IMR-90 (cell line): Measurements from ENCODE around the gene CNBD2. TPM values are rescaled to one million over a fixed set of nuclear protein-coding genes. Genes with fewer than 3 reads are reported as not detected.

ENCODE experiments used
- ATAC-seq: fragments of 200-7000 bp; cut with Tn5 transposase; 2 replicates; pipeline ENCODE4 v1.9.1; 2020; ENCODE audit warnings: low read depth, mild to moderate bottlenecking, moderate library complexity
- BruUV-seq: library from RNA; stranded (reverse); fragments of 400-500 nt; replicated peaks from 2 replicates; lab custom pipeline; 2021; lab: Mats Ljungman, UMichigan
- CTCF ChIA-PET: fragments of 300-600 bp; formaldehyde crosslinking; extraction: SDS; loops from one replicate; lab custom pipeline; 2021; ENCODE audit warnings: antibody characterized with exemption; lab: Yijun Ruan, JAX
- POLR2A ChIA-PET: fragments of 300-600 bp; sonication (Branson Sonifier 250); formaldehyde crosslinking; loops from one replicate; lab custom pipeline; 2022; ENCODE audit warnings: antibody characterized with exemption; ENCODE audit not compliant: unreplicated experiment; lab: Charles Lee
- DNase-seq: peaks from one replicate; pipeline ENCODE4 v3.0.0; 2013
- H2AFZ ChIP-seq: replicated peaks from 2 replicates; pipeline ENCODE3; 2013; ENCODE audit warnings: low read length, mild to moderate bottlenecking; ENCODE audit not compliant: poor library complexity
- H2AK5ac ChIP-seq: 2 replicates; pipeline ENCODE4 v1.6.1; 2013; ENCODE audit warnings: low read depth, low read length, inconsistent platforms
- H2AK9ac ChIP-seq: replicated peaks from 2 replicates; pipeline ENCODE3; 2013; ENCODE audit warnings: mild to moderate bottlenecking, low read depth, low read length, moderate library complexity; ENCODE audit not compliant: poor library complexity
- H2BK120ac ChIP-seq: 2 replicates; pipeline ENCODE4 v1.6.1; 2013; ENCODE audit warnings: low read depth, low read length, inconsistent platforms
- H2BK15ac ChIP-seq: 3 replicates; pipeline ENCODE4 v1.6.1; 2013; ENCODE audit warnings: low read depth, low read length, inconsistent platforms
- H2BK20ac ChIP-seq: 2 replicates; pipeline ENCODE4 v1.6.1; 2013; ENCODE audit warnings: low read depth, mild to moderate bottlenecking, inconsistent platforms, low read length, moderate library complexity
- H2BK5ac ChIP-seq: 2 replicates; pipeline ENCODE4 v1.6.1; 2013; ENCODE audit warnings: mild to moderate bottlenecking, low read depth, low read length, inconsistent platforms; ENCODE audit not compliant: poor library complexity, severe bottlenecking
- H3K14ac ChIP-seq: replicated peaks from 2 replicates; pipeline ENCODE4 v1.6.1; 2013; ENCODE audit warnings: low read depth, low read length, inconsistent platforms
- H3K18ac ChIP-seq: 2 replicates; pipeline ENCODE4 v1.6.1; 2013; ENCODE audit warnings: low read depth, low read length, control low read depth
- H3K23ac ChIP-seq: 2 replicates; pipeline ENCODE4 v1.6.1; 2013; ENCODE audit warnings: low read depth, low read length, inconsistent platforms
- H3K27ac ChIP-seq: 2 replicates; pipeline ENCODE4 v1.5.1; 2013; ENCODE audit warnings: mild to moderate bottlenecking, control low read depth, low read length; ENCODE audit not compliant: insufficient read depth
- H3K27me3 ChIP-seq: 2 replicates; pipeline ENCODE4 v1.6.1; 2013; ENCODE audit warnings: low read length; ENCODE audit not compliant: control insufficient read depth, insufficient read depth
- H3K36me3 ChIP-seq: 2 replicates; pipeline ENCODE4 v1.6.1; 2013; ENCODE audit warnings: low read length, mixed read lengths; ENCODE audit not compliant: control insufficient read depth, insufficient read depth
- H3K4ac ChIP-seq: 2 replicates; pipeline ENCODE4 v1.6.1; 2013; ENCODE audit warnings: low read depth, low read length, inconsistent platforms
- H3K4me1 ChIP-seq: 2 replicates; pipeline ENCODE4 v1.6.1; 2013; ENCODE audit warnings: low read length, mixed read lengths; ENCODE audit not compliant: control insufficient read depth, insufficient read depth
- H3K4me2 ChIP-seq: 2 replicates; pipeline ENCODE4 v1.6.1; 2013; ENCODE audit warnings: low read depth, mild to moderate bottlenecking, control low read depth, low read length, moderate library complexity
- H3K4me3 ChIP-seq: 2 replicates; pipeline ENCODE4 v1.5.1; 2013; ENCODE audit warnings: low read depth, mild to moderate bottlenecking, control low read depth, low read length, moderate library complexity; ENCODE audit not compliant: insufficient read depth
- H3K56ac ChIP-seq: 2 replicates; pipeline ENCODE4 v1.6.1; 2013; ENCODE audit warnings: low read length, inconsistent platforms; ENCODE audit not compliant: insufficient read depth; ENCODE audit errors: extremely low read depth
- H3K79me1 ChIP-seq, 2 experiments: 2 replicates each; pipeline ENCODE4 v1.6.1; 2013; ENCODE audit warnings: low read length in 2 of 2, inconsistent platforms in 1 of 2, low read depth in 1 of 2
- H3K9ac ChIP-seq: 2 replicates; pipeline ENCODE4 v1.6.1; 2013; ENCODE audit warnings: low read depth, low read length, control low read depth
- H3K9me1 ChIP-seq: 2 replicates; pipeline ENCODE4 v1.6.1; 2013; ENCODE audit warnings: low read length, inconsistent platforms; ENCODE audit not compliant: insufficient read depth
- H3K9me3 ChIP-seq: 2 replicates; pipeline ENCODE4 v1.6.1; 2013; ENCODE audit warnings: low read length; ENCODE audit not compliant: control insufficient read depth, insufficient read depth
- H4K20me1 ChIP-seq: 2 replicates; pipeline ENCODE4 v1.6.1; 2013; ENCODE audit warnings: low read length, inconsistent platforms; ENCODE audit not compliant: insufficient read depth
- H4K5ac ChIP-seq: 2 replicates; pipeline ENCODE4 v1.6.1; 2013; ENCODE audit warnings: mild to moderate bottlenecking, low read depth, low read length, control low read depth
- H4K8ac ChIP-seq, 2 experiments: 2 replicates each; pipeline ENCODE4 v1.6.1; 2013; ENCODE audit warnings: low read depth in 2 of 2, low read length in 2 of 2, control low read depth in 1 of 2, inconsistent platforms in 1 of 2
- H4K91ac ChIP-seq: 2 replicates; pipeline ENCODE4 v1.6.1; 2013; ENCODE audit warnings: low read depth, low read length, inconsistent platforms; ENCODE audit not compliant: insufficient read depth
- BHLHE40 ChIP-seq: fragments of 150-350 bp; IDR thresholded peaks from 2 replicates; pipeline ENCODE4 v1.6.1; 2016; ENCODE audit warnings: mild to moderate bottlenecking, low read depth, low read length
- CEBPB ChIP-seq: IDR thresholded peaks from 2 replicates; pipeline ENCODE4 v1.6.1; 2012; ENCODE audit warnings: low read depth, low read length, improper control_type of control experiment
- CHD1 ChIP-seq: IDR thresholded peaks from 2 replicates; pipeline ENCODE4 v1.6.1; 2012; ENCODE audit warnings: low read depth, low read length, improper control_type of control experiment
- FOS ChIP-seq: fragments of 150-350 bp; IDR thresholded peaks from 2 replicates; pipeline ENCODE4 v1.6.1; 2016; ENCODE audit warnings: low read depth, low read length
- MAFK ChIP-seq: IDR thresholded peaks from 2 replicates; pipeline ENCODE4 v1.6.1; 2012; ENCODE audit warnings: low read depth, low read length, improper control_type of control experiment
- MAZ ChIP-seq: IDR thresholded peaks from 2 replicates; pipeline ENCODE4 v1.6.1; 2012; ENCODE audit warnings: low read depth, mild to moderate bottlenecking, low read length, improper control_type of control experiment, moderate library complexity, borderline replicate concordance
- MXI1 ChIP-seq: IDR thresholded peaks from 2 replicates; pipeline ENCODE4 v1.6.1; 2012; ENCODE audit warnings: low read depth, mild to moderate bottlenecking, low read length, moderate library complexity, borderline replicate concordance
- NFE2L2 ChIP-seq: fragments of 150-350 bp; IDR thresholded peaks from 2 replicates; pipeline ENCODE4 v1.6.1; 2016; ENCODE audit warnings: low read depth, mild to moderate bottlenecking, low read length
- POLR2A ChIP-seq: IDR thresholded peaks from 2 replicates; pipeline ENCODE4 v1.6.1; 2012; ENCODE audit warnings: mild to moderate bottlenecking, low read depth, low read length
- RAD21 ChIP-seq: IDR thresholded peaks from 2 replicates; pipeline ENCODE4 v1.6.1; 2012; ENCODE audit warnings: low read length, improper control_type of control experiment
- RCOR1 ChIP-seq: IDR thresholded peaks from 2 replicates; pipeline ENCODE4 v1.6.1; 2012; ENCODE audit warnings: mild to moderate bottlenecking, low read length, improper control_type of control experiment; ENCODE audit not compliant: insufficient replicate concordance
- RFX5 ChIP-seq: IDR thresholded peaks from 2 replicates; pipeline ENCODE4 v1.8.0; 2012; ENCODE audit warnings: low read depth, mild to moderate bottlenecking, low read length, moderate library complexity
- SMC3 ChIP-seq: fragments of 150-350 bp; IDR thresholded peaks from 2 replicates; pipeline ENCODE4 v1.6.1; 2016; ENCODE audit warnings: low read depth, mild to moderate bottlenecking, antibody characterized with exemption, low read length, moderate library complexity
- WGBS, 2 experiments: methylation state at CpG; one replicate each; pipeline versions ENCODE4 v1.1.5 to v1.1.7; 2013; ENCODE audit warnings: missing lambda C conversion rate in 2 of 2; ENCODE audit not compliant: insufficient read length in 1 of 2; ENCODE audit errors: extremely low coverage in 2 of 2; 5-methylcytosine and 5-hydroxymethylcytosine counted together
- dilution Hi-C: fragments of 300-500 bp; cut with HindIII; formaldehyde crosslinking; loops from one replicate; pipeline ENCODE4 v1.14.3; 2018; ENCODE audit warnings: low sequenced_read_pairs; ENCODE audit not compliant: unreplicated experiment
- in situ Hi-C: fragments of 300-500 bp; cut with MboI; formaldehyde crosslinking; loops from 3 replicates; pipeline ENCODE4 v1.14.3; 2019; ENCODE audit warnings: low sequenced_read_pairs, inconsistent platforms, mixed read lengths
- intact Hi-C: fragments of 100-400 bp; cut with micrococcal nuclease; formaldehyde crosslinking; loops from 2 replicates; pipeline ENCODE4 v1.10.0; 2022
- polyA plus RNA-seq, 3 experiments: library from polyadenylated mRNA; depleted of rRNA; stranded (reverse); fragments of >200 nt; gene quantifications; 2 replicates each; pipeline ENCODE4 v1.2.3, GENCODE V29; 2012; ENCODE audit warnings: low replicate concordance in 1 of 3
- total RNA-seq: library from RNA; depleted of rRNA; stranded (reverse); fragments of >200 nt; gene quantifications from 2 replicates; pipeline ENCODE4 v1.2.3, GENCODE V29; 2012
- TF ChIP-seq, protein P1 (sequence below): fragments of 150-350 bp; IDR thresholded peaks from 2 replicates; pipeline ENCODE4 v1.6.1; 2017; ENCODE audit warnings: mild to moderate bottlenecking, antibody characterized with exemption, low read length, low read depth
- TF ChIP-seq, protein P2 (sequence below): fragments of 150-350 bp; IDR thresholded peaks from 2 replicates; pipeline ENCODE4 v1.6.1; 2016; ENCODE audit warnings: low read depth, mild to moderate bottlenecking, low read length, moderate library complexity, borderline replicate concordance
- TF ChIP-seq, protein P3 (sequence below): conservative IDR thresholded peaks from 2 replicates; pipeline ENCODE4 v1.5.1; 2012; ENCODE audit warnings: mild to moderate bottlenecking, low read depth, low read length, improper control_type of control experiment

CNBD2 gene
- total and polyA plus RNA-seq, 2 of the 4 experiments (the other 2 are of a cell fraction) = 0.90 to 1.7 TPM

DNA sequence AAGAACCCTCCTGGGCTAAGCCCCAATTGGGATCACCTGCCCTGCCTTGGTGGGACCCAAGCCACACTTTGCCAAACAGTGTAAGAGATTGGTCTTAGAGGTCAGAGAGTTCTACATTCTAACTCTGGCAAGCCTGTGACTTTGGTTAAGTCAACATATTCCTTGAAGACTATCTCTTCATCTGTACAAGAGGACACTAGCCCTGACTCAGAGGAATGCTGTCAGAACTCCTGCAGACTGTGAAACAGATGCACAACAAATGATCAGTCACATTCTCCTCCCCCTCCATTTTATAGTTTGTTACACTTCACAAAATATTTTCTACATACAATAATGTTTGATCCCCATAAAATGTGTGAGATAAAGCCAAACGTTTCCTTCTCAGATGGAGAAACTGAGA lies 94.4 kb downstream of the CNBD2 start:
- BruUV-seq = no TSS peak
- no peak for DNase-seq

More for the DNA sequence above, 94.4 kb downstream of the CNBD2 start:
- H3K56ac ChIP-seq = no peak overlapping the region; the same call in 1 of the 2 replicates
- no peaks in the 10 kb centered on the region for H3K27me3 ChIP-seq
- no peaks in the 10 kb centered on the region for H3K79me1 ChIP-seq
- CTCF ChIA-PET = no interaction called here
- H3K9me3 ChIP-seq = no peaks in the 10 kb centered on the region
- no peak for ATAC-seq
- H3K14ac ChIP-seq = no peak overlapping the region
- H3K4me3 ChIP-seq = no peak overlapping the region
- no CpG with 5 or more reads among the region's 1 CpG for WGBS, 2 experiments
- no peak overlapping the region for H4K91ac ChIP-seq
- POLR2A ChIA-PET = no interaction called here
- H3K18ac ChIP-seq = no peak overlapping the region
- no peak overlapping the region for H2AK5ac ChIP-seq
- H3K23ac ChIP-seq = no peak overlapping the region
- TF ChIP-seq RCOR1 (no peak), RFX5 (no peak), MAFK (no peak), CEBPB (no peak), FOS (no peak), MAZ (no peak), RAD21 (no peak), SMC3 (no peak), NFE2L2 (no peak), CHD1 (no peak), POLR2A (no peak), MXI1 (no peak), BHLHE40 (no peak)
- TF ChIP-seq, protein P1, sequence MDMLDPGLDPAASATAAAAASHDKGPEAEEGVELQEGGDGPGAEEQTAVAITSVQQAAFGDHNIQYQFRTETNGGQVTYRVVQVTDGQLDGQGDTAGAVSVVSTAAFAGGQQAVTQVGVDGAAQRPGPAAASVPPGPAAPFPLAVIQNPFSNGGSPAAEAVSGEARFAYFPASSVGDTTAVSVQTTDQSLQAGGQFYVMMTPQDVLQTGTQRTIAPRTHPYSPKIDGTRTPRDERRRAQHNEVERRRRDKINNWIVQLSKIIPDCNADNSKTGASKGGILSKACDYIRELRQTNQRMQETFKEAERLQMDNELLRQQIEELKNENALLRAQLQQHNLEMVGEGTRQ = no peak
- TF ChIP-seq, protein P2, sequence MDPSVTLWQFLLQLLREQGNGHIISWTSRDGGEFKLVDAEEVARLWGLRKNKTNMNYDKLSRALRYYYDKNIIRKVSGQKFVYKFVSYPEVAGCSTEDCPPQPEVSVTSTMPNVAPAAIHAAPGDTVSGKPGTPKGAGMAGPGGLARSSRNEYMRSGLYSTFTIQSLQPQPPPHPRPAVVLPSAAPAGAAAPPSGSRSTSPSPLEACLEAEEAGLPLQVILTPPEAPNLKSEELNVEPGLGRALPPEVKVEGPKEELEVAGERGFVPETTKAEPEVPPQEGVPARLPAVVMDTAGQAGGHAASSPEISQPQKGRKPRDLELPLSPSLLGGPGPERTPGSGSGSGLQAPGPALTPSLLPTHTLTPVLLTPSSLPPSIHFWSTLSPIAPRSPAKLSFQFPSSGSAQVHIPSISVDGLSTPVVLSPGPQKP = no peak
- TF ChIP-seq, protein P3, sequence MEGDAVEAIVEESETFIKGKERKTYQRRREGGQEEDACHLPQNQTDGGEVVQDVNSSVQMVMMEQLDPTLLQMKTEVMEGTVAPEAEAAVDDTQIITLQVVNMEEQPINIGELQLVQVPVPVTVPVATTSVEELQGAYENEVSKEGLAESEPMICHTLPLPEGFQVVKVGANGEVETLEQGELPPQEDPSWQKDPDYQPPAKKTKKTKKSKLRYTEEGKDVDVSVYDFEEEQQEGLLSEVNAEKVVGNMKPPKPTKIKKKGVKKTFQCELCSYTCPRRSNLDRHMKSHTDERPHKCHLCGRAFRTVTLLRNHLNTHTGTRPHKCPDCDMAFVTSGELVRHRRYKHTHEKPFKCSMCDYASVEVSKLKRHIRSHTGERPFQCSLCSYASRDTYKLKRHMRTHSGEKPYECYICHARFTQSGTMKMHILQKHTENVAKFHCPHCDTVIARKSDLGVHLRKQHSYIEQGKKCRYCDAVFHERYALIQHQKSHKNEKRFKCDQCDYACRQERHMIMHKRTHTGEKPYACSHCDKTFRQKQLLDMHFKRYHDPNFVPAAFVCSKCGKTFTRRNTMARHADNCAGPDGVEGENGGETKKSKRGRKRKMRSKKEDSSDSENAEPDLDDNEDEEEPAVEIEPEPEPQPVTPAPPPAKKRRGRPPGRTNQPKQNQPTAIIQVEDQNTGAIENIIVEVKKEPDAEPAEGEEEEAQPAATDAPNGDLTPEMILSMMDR = no peak
- H3K4me1 ChIP-seq = 0 out of 2 replicates have a peak, but pooled peaks cover 1% of the 10 kb centered on the region
- H2BK5ac ChIP-seq = no peak overlapping the region
- H3K4me2 ChIP-seq = no peak overlapping the region
- intact Hi-C loops (no loop called here), in situ Hi-C loops (no loop called here), dilution Hi-C loops (no loop called here)
- no peak overlapping the region for H2BK120ac ChIP-seq
- no peak overlapping the region for H3K4ac ChIP-seq
- H3K9me1 ChIP-seq = no peaks in the 10 kb centered on the region; the same call in 1 of the 2 replicates
- H4K8ac ChIP-seq = no peak overlapping the region
- no peak overlapping the region for H2AK9ac ChIP-seq
- no peak overlapping the region for H3K27ac ChIP-seq
- no peak overlapping the region for H2AFZ ChIP-seq
- H4K20me1 ChIP-seq = no peaks in the 10 kb centered on the region
- H2BK15ac ChIP-seq = no peak overlapping the region
- H4K5ac ChIP-seq = no peak overlapping the region
- no peaks in the 10 kb centered on the region for H3K36me3 ChIP-seq
- H2BK20ac ChIP-seq = no peak overlapping the region
- no peak overlapping the region for H3K9ac ChIP-seq
